AG04449 (cell line): Measurements from ENCODE around the gene PHYKPL.
"Not testable (repeated sequence)": the region's sequence is repeated elsewhere in the genome, so short reads cannot be mapped to it uniquely, and the experiment has no call there.

Experiments
- CTCF ChIA-PET: fragments of 350-600 bp; formaldehyde crosslinking; extraction: SDS; loops from one replicate; lab custom pipeline; 2021; ENCODE audit warnings: antibody characterized with exemption; lab: Yijun Ruan, JAX
- POLR2A ChIA-PET: fragments of 400-600, 350-600 bp; formaldehyde crosslinking; extraction: SDS; loops from one replicate; lab custom pipeline; 2020; ENCODE audit warnings: antibody characterized with exemption, inconsistent platforms; lab: Yijun Ruan, JAX
- DNase-seq: peaks from one replicate; pipeline ENCODE4 v3.0.0-alpha.2; 2010; ENCODE audit warnings: low read depth, low spot score
- H3K4me3 ChIP-seq: 2 replicates; pipeline ENCODE4 v1.5.1; 2011; ENCODE audit warnings: low read depth, mild to moderate bottlenecking, control low read depth, low read length
- TF ChIP-seq, protein P1 (sequence below): IDR thresholded peaks from one replicate; pipeline ENCODE4 v1.5.1; 2011; ENCODE audit warnings: mild to moderate bottlenecking, moderate library complexity, low read length, control low read depth, inconsistent platforms; ENCODE audit not compliant: insufficient read depth; ENCODE audit errors: missing control alignments

The PHYKPL gene

DNA sequence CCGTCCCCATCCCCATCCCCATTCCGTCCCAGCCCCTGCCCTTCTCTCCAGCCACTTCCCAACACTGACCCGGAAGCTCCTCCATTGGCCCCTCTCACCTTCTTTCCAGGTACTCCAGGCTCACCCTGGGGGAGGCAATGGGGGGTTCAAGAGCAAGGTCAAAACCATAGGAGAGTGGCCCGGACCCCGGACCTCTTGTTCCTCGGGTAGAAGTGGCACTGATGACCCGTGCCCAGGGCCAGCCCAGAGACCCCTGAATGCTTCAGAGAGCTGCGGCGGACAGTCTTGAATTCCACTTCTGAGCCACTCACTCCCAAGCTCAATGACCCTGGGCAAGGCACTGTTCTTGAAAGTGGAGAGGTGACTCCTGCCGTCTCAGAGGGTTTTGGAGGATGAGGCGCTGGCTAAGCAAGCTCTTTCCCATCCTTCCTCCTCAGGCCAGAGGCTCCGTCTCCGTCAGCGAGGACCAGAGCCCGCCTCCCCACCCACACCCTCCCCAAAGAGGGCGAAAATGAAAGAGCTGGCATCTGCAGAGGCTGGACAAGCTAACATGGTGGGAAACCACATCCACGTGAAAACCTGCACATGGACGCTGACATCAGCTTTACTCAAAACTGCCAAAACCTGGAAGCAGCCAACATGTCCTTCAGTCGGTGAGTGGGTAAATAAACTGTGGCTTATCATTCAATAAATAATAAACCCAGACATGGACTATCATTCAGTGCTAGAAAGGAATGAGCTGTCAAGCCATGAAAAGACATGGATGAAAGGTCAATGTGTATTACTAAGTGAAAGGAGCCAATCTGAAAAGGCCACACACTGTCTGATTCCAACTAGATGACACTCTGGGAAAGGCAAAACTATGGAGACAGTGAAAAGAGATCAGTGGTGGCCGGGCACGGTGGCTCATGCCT, 27.3 kb upstream of the PHYKPL start:
- H3K4me3 ChIP-seq = no peak overlapping the region
- POLR2A ChIA-PET = no interaction called here
- no peak for DNase-seq
- CTCF ChIA-PET = no interaction called here
- TF ChIP-seq, protein P1, sequence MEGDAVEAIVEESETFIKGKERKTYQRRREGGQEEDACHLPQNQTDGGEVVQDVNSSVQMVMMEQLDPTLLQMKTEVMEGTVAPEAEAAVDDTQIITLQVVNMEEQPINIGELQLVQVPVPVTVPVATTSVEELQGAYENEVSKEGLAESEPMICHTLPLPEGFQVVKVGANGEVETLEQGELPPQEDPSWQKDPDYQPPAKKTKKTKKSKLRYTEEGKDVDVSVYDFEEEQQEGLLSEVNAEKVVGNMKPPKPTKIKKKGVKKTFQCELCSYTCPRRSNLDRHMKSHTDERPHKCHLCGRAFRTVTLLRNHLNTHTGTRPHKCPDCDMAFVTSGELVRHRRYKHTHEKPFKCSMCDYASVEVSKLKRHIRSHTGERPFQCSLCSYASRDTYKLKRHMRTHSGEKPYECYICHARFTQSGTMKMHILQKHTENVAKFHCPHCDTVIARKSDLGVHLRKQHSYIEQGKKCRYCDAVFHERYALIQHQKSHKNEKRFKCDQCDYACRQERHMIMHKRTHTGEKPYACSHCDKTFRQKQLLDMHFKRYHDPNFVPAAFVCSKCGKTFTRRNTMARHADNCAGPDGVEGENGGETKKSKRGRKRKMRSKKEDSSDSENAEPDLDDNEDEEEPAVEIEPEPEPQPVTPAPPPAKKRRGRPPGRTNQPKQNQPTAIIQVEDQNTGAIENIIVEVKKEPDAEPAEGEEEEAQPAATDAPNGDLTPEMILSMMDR = no peak

- ChIA-PET CTCF (interaction anchor here (1.3 kb wide), 1 partner anchor 22 kb away, joined by 5 read pairs; no protein-coding TSS in a partner anchor), POLR2A (no interaction called here)
- TF ChIP-seq, protein P1 = no peak
- DNase-seq = no peak
- H3K4me3 ChIP-seq = no peak overlapping the region
Measured at GRCh38 chr5:178257650-178258049, 25.0 kb upstream of the PHYKPL start.

DNA sequence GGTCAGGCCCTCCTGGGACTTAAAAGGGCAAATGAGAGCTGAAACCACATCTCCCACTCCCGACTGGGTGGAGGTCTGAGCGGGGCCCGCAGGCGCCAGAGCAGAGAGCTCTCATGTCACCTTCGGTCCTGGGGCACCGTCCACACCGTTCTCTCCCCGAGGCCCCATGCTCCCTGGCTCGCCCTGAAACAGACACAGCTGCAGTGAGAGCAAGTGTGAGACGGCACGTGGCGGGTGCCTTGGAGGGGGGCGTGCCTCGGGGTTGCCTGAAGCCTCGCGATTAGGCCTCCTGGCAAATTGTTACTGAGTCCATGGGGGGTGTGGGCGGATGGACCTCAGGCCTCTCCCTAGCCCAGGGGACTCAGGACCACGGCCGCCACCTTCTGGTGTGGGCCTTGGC, 24.1 kb upstream of the PHYKPL start:
- H3K4me3 ChIP-seq = no peak overlapping the region
- no peak for DNase-seq
- ChIA-PET CTCF (interaction anchor here (1.3 kb wide), 1 partner anchor 23 kb away, joined by 5 read pairs; no protein-coding TSS in a partner anchor), POLR2A (no interaction called here)
- TF ChIP-seq, protein P1 = no peak

GRCh38 chr5:178253632-178254031, 21.0 kb upstream of the PHYKPL start:
- DNase-seq, POLR2A ChIA-PET, H3K4me3 ChIP-seq: not testable (repeated sequence)
- CTCF ChIA-PET = interaction anchor here (2.9 kb wide), 1 partner anchor 18 kb away, joined by 13 read pairs; no protein-coding TSS in a partner anchor

GRCh38 chr5:178252258-178252657, 19.7 kb upstream of the PHYKPL start:
- TF ChIP-seq, protein P1 = no peak
- POLR2A ChIA-PET = no interaction called here
- no peak for DNase-seq
- CTCF ChIA-PET = interaction anchor here (2.9 kb wide), 1 partner anchor 17 kb away, joined by 13 read pairs; no protein-coding TSS in a partner anchor
- no peak overlapping the region for H3K4me3 ChIP-seq

GRCh38 chr5:178250263-178250662, 17.7 kb upstream of the PHYKPL start:
- TF ChIP-seq, protein P1 = no peak
- CTCF ChIA-PET = no interaction called here
- no peak for DNase-seq
- no peak overlapping the region for H3K4me3 ChIP-seq
- POLR2A ChIA-PET = no interaction called here
